Progenitor cell of endocrine pancreas (in vitro differentiated cells): ENCODE results near the gene ZC3H12D. TPM values are rescaled to one million over a fixed set of nuclear protein-coding genes. Genes with fewer than 3 reads are reported as not detected.

ENCODE experiments used
- DNase-seq: peaks from one replicate; pipeline ENCODE4 v3.0.0; 2021; ENCODE audit warnings: low spot score; ENCODE audit not compliant: unreplicated experiment
- H3K27ac Mint-ChIP-seq: 2 replicates; pipeline ENCODE4 v1.8.0; 2021; ENCODE audit warnings: mild to moderate bottlenecking, moderate library complexity, mixed read lengths
- H3K27me3 Mint-ChIP-seq: 2 replicates; pipeline ENCODE4 v1.8.0; 2021; ENCODE audit warnings: mixed read lengths
- H3K36me3 Mint-ChIP-seq: 2 replicates; pipeline ENCODE4 v1.8.0; 2022; ENCODE audit warnings: mixed read lengths; ENCODE audit not compliant: insufficient read depth
- H3K4me1 Mint-ChIP-seq: 2 replicates; pipeline ENCODE4 v1.8.0; 2021; ENCODE audit warnings: low read depth, mixed read lengths
- H3K4me3 Mint-ChIP-seq: 2 replicates; pipeline ENCODE4 v1.8.0; 2021; ENCODE audit warnings: low read depth, mild to moderate bottlenecking, moderate library complexity, mixed read lengths
- H3K9me3 Mint-ChIP-seq: 2 replicates; pipeline ENCODE4 v1.8.0; 2021; ENCODE audit warnings: low read depth, mixed read lengths
- CTCF ChIP-seq: fragments of 200-600 bp; sonication (generic); IDR thresholded peaks from one replicate; pipeline ENCODE4 v1.5.0; 2021; ENCODE audit warnings: antibody characterized with exemption, mild to moderate bottlenecking; ENCODE audit not compliant: unreplicated experiment
- total RNA-seq: library from RNA; stranded (reverse); gene quantifications from 2 replicates; pipeline ENCODE4 v1.2.1, GENCODE V29; 2021

Gene ZC3H12D
- total RNA-seq, 1 donor from 2014 or later: 0.48 TPM

- Mint-ChIP-seq H3K36me3 (no peaks in the 10 kb centered on the region), H3K27me3 (peaks cover 15% of the 10 kb centered on the region), H3K27ac (no peak overlapping the region), H3K4me1 (no peaks in the 10 kb centered on the region), H3K4me3 (no peak overlapping the region), H3K9me3 (no peaks in the 10 kb centered on the region)
- no peak for DNase-seq
- TF ChIP-seq CTCF: no peak
Observed at GRCh38 chr6:149483334-149483725, 1.5 kb downstream of the ZC3H12D start.

- H3K9me3 Mint-ChIP-seq: no peaks in the 10 kb centered on the region
- H3K4me3 Mint-ChIP-seq: no peak overlapping the region
- H3K27ac Mint-ChIP-seq: no peak overlapping the region
- peaks cover 15% of the 10 kb centered on the region for H3K27me3 Mint-ChIP-seq
- DNase-seq: no peak
- no peak for TF ChIP-seq CTCF
- H3K36me3 Mint-ChIP-seq: no peaks in the 10 kb centered on the region
- H3K4me1 Mint-ChIP-seq: no peaks in the 10 kb centered on the region
Observed at GRCh38 chr6:149482545-149483333, 2.1 kb downstream of the ZC3H12D start.

- no peak for TF ChIP-seq CTCF
- H3K36me3 Mint-ChIP-seq: no peaks in the 10 kb centered on the region
- no peak for DNase-seq
- no peaks in the 10 kb centered on the region for H3K9me3 Mint-ChIP-seq
- H3K4me1 Mint-ChIP-seq: no peaks in the 10 kb centered on the region
- H3K4me3 Mint-ChIP-seq: no peak overlapping the region
- peaks cover 15% of the 10 kb centered on the region for H3K27me3 Mint-ChIP-seq
- no peak overlapping the region for H3K27ac Mint-ChIP-seq
Observed at GRCh38 chr6:149480502-149481280, 4.1 kb downstream of the ZC3H12D start.

- DNase-seq: no peak
- Mint-ChIP-seq H3K4me3 (no peak overlapping the region), H3K27ac (no peak overlapping the region), H3K9me3 (no peaks in the 10 kb centered on the region), H3K36me3 (no peaks in the 10 kb centered on the region), H3K27me3 (peaks cover 11% of the 10 kb centered on the region), H3K4me1 (no peaks in the 10 kb centered on the region)
- no peak for TF ChIP-seq CTCF
Observed at GRCh38 chr6:149478631-149479314, 6.0 kb downstream of the ZC3H12D start.

- no peak for DNase-seq
- Mint-ChIP-seq H3K4me3 (no peak overlapping the region), H3K27me3 (peaks cover 8% of the 10 kb centered on the region), H3K9me3 (no peaks in the 10 kb centered on the region), H3K4me1 (no peaks in the 10 kb centered on the region), H3K27ac (no peak overlapping the region), H3K36me3 (no peaks in the 10 kb centered on the region)
- no peak for TF ChIP-seq CTCF
Observed at GRCh38 chr6:149477544-149477943, 7.3 kb downstream of the ZC3H12D start.
